NCI-H2227 (cell line): Measurements from ENCODE around the gene EEIG2.
"Not testable (repeated sequence)": the region's sequence is repeated elsewhere in the genome, so short reads cannot be mapped to it uniquely, and the experiment has no call there.

ENCODE experiments used
- DNase-seq: peaks from one replicate; lab custom pipeline; 2025; ENCODE audit not compliant: unreplicated experiment; lab: John Stamatoyannopoulos, UW

Gene EEIG2

GRCh38 chr1:108559215-108560186 is at the start of gene EEIG2:
EEIG2 (plus strand) TSS chr1:108560100; CDS start chr1:108560429, 329 bp downstream.
- peak; percentile 92 for DNase-seq

DNA sequence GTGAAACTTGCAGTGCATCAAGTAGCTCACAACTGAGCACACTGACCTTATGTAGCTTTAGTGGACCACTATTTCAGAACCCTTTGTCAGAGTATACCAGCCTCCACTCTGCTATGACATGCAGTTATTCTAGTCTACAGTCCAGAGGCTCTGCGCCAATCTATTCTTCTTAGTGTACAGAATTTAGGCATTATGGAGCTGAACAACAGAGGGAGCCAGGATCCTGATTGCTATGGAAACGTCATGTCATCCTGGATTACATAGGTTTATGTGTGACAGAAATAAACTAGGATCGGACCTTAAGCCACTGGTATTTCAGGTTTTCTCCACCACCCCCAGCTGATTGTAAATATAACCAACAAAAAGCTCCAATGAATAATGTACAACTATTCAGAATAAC is 48.1 kb upstream of the EEIG2 start:
- peak; percentile 25 for DNase-seq

GRCh38 chr1:108512239-108513043 is 47.5 kb upstream of the EEIG2 start:
- DNase-seq = peak; percentile 55

DNA sequence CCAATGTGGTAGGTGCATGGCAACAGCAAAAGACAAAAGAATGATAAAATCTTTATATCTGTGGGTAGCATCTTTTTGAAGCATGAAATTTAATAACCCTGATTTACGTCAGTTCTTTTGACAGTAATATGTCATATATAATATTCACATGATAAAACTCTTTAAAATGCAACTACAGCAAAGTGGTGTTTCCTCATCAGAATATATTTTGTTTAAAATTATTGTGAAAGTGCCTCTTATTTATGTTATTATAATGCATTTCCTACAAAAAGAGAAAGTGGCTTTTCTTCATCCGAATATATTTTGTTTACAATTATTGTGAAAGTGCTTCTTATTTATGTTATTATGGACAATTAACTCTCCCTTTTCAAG is 46.9 kb upstream of the EEIG2 start:
- DNase-seq = no peak

GRCh38 chr1:108513914-108514313 is 46.0 kb upstream of the EEIG2 start:
- DNase-seq = not testable (repeated sequence)

DNA sequence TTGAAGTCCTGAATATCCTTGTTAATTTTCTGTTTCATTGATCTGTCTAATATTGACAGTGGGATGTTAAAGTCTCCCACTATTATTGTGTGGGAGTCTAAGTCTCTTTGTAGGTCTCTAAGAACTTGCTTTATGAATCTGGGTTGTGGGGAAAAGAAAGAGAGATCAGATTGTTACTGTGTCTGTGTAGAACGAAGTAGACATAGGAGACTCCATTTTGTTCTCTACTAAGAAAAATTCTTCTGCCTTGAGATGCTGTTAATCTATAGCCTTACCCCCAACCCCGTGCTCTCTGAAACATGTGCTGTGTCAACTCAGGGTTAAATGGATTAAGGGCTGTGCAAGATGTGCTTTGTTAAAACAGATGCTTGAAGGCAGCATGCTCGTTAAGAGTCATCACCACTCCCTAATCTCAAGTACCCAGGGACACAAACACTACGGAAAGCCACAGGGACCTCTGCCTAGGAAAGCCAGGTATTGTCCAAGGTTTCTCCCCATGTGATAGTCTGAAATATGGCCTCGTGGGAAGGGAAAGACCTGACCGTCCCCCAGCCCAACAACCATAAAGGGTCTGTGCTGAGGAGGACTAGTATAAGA is 42.5 kb upstream of the EEIG2 start:
- DNase-seq = not testable (repeated sequence)

DNA sequence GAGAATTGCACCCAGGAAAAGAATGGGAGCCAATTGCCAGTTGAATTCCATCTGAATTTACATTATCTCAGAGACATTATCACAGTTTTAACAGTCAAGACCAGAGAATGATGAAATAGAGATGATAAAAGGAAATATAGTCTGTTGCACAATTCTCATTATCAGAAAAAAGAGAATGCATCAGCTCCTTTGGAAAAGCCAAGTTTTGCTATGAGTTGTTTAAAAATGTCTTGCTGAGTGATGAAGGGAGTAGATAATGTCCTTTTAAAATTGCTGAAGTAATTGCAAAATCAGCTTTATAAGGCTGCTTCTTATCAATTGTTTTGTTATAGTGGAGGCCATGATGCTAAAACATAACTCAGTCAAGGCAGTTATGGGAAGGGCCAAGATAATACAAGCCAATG is 37.9 kb upstream of the EEIG2 start:
- DNase-seq = no peak

- no peak for DNase-seq
Observed at GRCh38 chr1:108523829-108524228, 36.1 kb upstream of the EEIG2 start.

- no peak for DNase-seq
Observed at GRCh38 chr1:108524676-108525075, 35.2 kb upstream of the EEIG2 start.

- DNase-seq = no peak
Observed at GRCh38 chr1:108527135-108527534, 32.8 kb upstream of the EEIG2 start.

DNA sequence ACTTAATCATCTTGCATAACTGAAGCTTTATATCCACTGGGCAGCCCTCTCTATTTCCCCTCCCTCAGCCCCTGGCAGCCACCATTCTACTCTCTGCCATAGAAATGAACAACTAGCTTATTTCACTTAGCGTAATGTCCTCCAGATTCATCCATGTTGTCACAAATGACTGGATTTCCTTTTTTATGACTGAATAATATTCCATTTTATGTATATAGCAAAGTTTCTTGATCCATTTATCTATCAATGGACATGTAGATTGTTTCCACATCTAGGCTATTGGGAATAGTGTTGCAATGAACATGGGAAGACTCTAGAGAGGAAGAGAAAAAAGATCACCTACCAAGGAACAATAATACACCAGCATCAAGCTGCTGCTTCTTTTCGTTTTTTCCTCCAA is 32.1 kb upstream of the EEIG2 start:
- no peak for DNase-seq

DNA sequence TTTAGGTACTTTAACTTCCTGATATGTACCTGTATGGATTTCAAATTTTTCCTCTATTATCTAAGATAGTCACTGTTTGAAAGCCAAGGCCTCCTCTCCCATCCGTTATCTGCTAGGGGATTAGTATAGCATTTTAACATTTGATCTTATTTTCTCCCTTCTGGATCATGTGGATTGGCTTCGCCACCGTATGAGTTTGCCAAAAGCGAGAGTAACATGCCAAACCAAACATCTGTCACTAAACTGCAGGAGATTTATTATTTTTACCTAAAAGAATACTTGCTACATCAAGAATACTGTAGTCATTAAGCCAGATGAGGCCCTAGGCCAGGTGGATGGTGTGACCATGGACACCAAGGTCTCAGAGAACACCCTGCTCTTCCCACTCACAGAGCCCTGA is 28.5 kb upstream of the EEIG2 start:
- no peak for DNase-seq

- DNase-seq = no peak
Observed at GRCh38 chr1:108532730-108533129, 27.2 kb upstream of the EEIG2 start.

DNA sequence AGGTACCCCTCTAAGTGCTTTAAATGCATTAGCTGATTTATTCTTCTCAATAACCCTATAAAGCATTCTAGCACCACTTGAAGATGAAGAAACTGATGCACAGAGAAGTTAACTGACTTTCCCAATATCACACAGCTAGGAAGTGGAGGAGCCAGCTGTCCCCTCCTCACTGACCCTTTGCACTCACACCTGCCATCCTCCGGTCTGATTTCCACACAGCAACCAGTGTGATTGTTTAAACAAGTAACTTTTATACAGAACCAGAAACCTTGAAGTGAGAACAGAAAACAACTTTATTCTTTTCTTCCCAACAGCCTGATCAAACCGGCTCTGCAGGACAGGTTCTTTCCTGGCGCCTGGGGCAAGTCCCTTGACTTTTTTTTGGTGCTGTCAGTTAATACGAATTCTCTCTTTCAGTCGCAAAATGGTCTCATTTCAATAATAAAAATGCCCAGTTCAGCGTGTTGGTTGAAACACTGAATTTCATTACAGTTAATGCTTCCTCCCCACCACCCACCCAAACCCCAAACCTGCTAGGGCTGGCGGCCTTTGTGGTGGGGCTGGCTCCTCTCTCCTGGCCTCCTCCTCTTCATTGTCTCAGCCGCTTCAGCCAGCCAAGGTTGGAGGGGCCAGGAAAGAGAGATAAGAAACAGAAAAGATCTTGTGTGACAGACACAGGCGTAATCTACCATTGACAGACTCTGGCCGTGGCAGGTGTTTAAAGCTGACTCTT is 26.4 kb upstream of the EEIG2 start:
- DNase-seq = no peak

DNA sequence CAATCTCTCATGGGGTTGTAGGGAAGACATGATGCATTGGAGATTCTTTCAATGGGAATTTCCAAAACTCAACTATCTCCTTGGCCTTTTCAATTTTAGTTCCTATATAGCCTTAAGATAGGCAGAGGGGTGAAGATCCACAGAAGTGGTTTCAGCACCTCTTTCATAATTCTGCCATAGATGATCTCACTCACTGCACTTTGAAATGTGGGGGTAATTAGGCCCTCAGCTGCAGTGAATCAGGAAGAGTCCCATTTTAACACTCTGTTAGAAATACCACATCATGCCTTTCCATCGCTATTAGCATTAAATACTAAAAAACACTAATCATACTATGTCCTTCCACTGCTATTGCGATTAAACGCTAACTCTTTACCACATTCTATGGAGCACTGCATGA is 25.1 kb upstream of the EEIG2 start:
- no peak for DNase-seq

GRCh38 chr1:108535315-108535897 is 24.5 kb upstream of the EEIG2 start:
- DNase-seq = not testable (repeated sequence)

GRCh38 chr1:108536021-108536420 is 23.9 kb upstream of the EEIG2 start:
- not testable (repeated sequence) for DNase-seq

DNA sequence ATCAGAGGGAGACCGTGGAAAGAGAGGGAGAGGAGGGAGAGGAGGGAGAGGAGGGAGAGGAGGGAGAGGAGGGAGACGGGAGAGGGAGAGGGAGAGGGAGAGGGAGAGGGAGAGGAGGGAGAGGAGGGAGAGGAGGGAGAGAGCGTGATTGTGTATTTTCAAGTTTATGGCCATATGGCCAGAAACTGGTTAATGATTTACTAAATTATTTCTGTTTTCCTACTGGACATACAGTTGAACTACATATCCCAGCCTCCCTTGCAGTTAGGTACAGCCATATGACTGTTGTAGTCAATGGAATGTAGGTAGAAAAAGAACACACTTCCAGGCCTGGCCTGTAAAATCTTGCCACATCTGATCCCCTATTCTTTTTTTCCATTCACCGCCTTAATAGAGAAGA is 23.1 kb upstream of the EEIG2 start:
- not testable (repeated sequence) for DNase-seq

- no peak for DNase-seq
Observed at GRCh38 chr1:108537976-108538375, 21.9 kb upstream of the EEIG2 start.

- DNase-seq = no peak
Observed at GRCh38 chr1:108540977-108541376, 18.9 kb upstream of the EEIG2 start.
